Common myeloid progenitor, CD34-positive (primary cell): Measurements from ENCODE around the gene PDIA5.

Experiments
- CTCF ChIA-PET: fragments of 350-600 bp; sonication (Branson Sonifier 250); formaldehyde crosslinking; loops from one replicate; lab custom pipeline; 2021; ENCODE audit warnings: antibody characterized with exemption; lab: Charles Lee
- POLR2A ChIA-PET: fragments of 350-600 bp; sonication (Branson Sonifier 250); formaldehyde crosslinking; loops from one replicate; lab custom pipeline; 2021; ENCODE audit warnings: antibody characterized with exemption; lab: Charles Lee
- DNase-seq, 3 donors: peaks; one replicate each; pipeline versions ENCODE4 v3.0.0 to v3.0.0-alpha.2; 2013
- H3K27ac ChIP-seq, 2 experiments: 1 replicate in 1 of 2; 2 replicates in 1 of 2; pipeline ENCODE4 v1.7.0; 2013; ENCODE audit warnings: inconsistent platforms in 2 of 2, low read length in 2 of 2, mild to moderate bottlenecking in 2 of 2, low read depth in 1 of 2, moderate library complexity in 1 of 2; ENCODE audit not compliant: severe bottlenecking in 2 of 2, insufficient read depth in 1 of 2, poor library complexity in 1 of 2
- H3K27me3 ChIP-seq, 5 experiments: replicated peaks in 2 of 5; 1 replicate in 3 of 5; 2 replicates in 2 of 5; pipeline versions ENCODE4 v1.6.1 to v1.7.0; 2013; ENCODE audit warnings: low read length in 4 of 5, mild to moderate bottlenecking in 2 of 5, moderate library complexity in 2 of 5, inconsistent platforms in 1 of 5; ENCODE audit not compliant: insufficient read depth in 5 of 5, control insufficient read depth in 4 of 5
- H3K36me3 ChIP-seq, 4 experiments: 1 replicate in 2 of 4; 2 replicates in 2 of 4; pipeline versions ENCODE4 v1.6.1 to v1.7.0; 2013; ENCODE audit warnings: low read length in 3 of 4, control low read depth in 1 of 4, mild to moderate bottlenecking in 1 of 4; ENCODE audit not compliant: control insufficient read depth in 4 of 4, insufficient read depth in 4 of 4
- H3K4me1 ChIP-seq, 4 experiments: 1 replicate in 3 of 4; 2 replicates in 1 of 4; pipeline versions ENCODE4 v1.6.1 to v1.7.1; 2013; ENCODE audit warnings: low read length in 3 of 4, mild to moderate bottlenecking in 3 of 4, control low read depth in 1 of 4, inconsistent platforms in 1 of 4, moderate library complexity in 1 of 4; ENCODE audit not compliant: control insufficient read depth in 4 of 4, insufficient read depth in 4 of 4; ENCODE audit errors: control extremely low read depth in 1 of 4
- H3K4me3 ChIP-seq, 7 experiments: 1 replicate in 4 of 7; 2 replicates in 3 of 7; pipeline versions ENCODE4 v1.5.1 to v1.7.0; 2013; ENCODE audit warnings: mild to moderate bottlenecking in 7 of 7, low read length in 6 of 7, moderate library complexity in 6 of 7, inconsistent platforms in 2 of 7, low read depth in 2 of 7, control low read depth in 1 of 7; ENCODE audit not compliant: insufficient read depth in 4 of 7, control insufficient read depth in 1 of 7; ENCODE audit errors: extremely low read depth in 1 of 7
- H3K9me3 ChIP-seq, 5 experiments: 1 replicate in 4 of 5; 2 replicates in 1 of 5; pipeline versions ENCODE4 v1.6.1 to v1.7.1; 2013; ENCODE audit warnings: low read length in 4 of 5, mild to moderate bottlenecking in 2 of 5, inconsistent platforms in 1 of 5, low read depth in 1 of 5, moderate library complexity in 1 of 5; ENCODE audit not compliant: control insufficient read depth in 4 of 5, insufficient read depth in 2 of 5; ENCODE audit errors: control extremely low read depth in 1 of 5
- WGBS: methylation state at CpG from one replicate; pipeline ENCODE4 v1.1.5; 2013; ENCODE audit not compliant: insufficient coverage; 5-methylcytosine and 5-hydroxymethylcytosine counted together

PDIA5 gene

DNA sequence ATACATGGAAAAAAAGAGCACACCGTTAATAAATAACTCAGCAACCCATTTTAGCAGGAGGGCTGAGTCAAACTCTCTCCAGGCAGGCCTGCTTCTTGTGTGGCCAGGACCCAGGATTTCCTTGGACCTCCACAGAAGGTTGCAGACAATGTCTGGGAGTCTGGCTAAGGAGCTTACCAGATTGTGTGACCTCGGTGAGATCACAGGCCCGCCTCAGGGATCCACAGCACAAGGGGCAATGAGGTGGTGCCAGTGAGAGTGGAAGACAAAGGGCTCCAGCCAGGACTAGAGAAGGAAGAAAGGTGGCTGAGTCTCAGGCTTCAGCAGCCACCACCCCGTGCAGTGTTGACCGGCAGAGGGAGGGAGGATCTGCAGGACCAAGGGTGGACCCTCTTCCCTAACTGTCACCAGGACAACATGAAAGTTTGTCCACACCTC, 102.7 kb downstream of the PDIA5 start:
- Histone ChIP-seq H3K27ac (no peak overlapping the region), H3K4me1 (no peaks in the 10 kb centered on the region), H3K36me3 (peaks cover 3 to 16% (median 9%) of the 10 kb centered on the region in 4 experiments), H3K9me3 (peaks cover 0 to 14% (median 0%) of the 10 kb centered on the region in 5 experiments), H3K27me3 (no peaks in the 10 kb centered on the region), H3K4me3 (no peak overlapping the region)
- ChIA-PET POLR2A (no interaction called here), CTCF (interaction anchor here (2.2 kb wide), 1 partner anchor 11 kb away, joined by 6 read pairs; no protein-coding TSS in a partner anchor)
- 93% methylated on average over 3 of the region's 5 CpGs for WGBS
- DNase-seq = no peak

DNA sequence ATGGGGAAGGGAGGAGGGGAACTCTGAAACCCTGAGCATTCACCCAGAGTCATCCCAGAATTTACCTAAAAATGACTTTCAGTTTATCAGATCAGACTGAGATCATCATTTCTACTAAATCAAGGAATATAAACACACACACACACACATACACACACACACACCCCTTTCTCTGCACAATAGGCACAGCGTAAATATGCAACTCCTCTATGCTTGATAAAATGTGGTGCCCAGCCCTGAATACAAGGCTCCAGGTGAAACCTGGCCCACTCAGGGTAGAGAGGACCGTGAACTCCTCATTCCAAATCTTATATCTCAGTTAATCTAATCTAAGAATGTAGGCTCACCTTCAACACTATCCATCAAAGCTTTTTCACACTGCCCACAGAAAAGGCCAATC, 103.1 kb downstream of the PDIA5 start:
- WGBS = 0% methylated on average over 1 of the region's 2 CpGs
- H3K4me3 ChIP-seq = no peak overlapping the region
- H3K27me3 ChIP-seq = no peaks in the 10 kb centered on the region
- H3K9me3 ChIP-seq = peaks cover 0 to 11% (median 0%) of the 10 kb centered on the region in 5 experiments
- POLR2A ChIA-PET = no interaction called here
- H3K27ac ChIP-seq = no peak overlapping the region
- H3K36me3 ChIP-seq = peaks cover 2 to 12% (median 7%) of the 10 kb centered on the region in 4 experiments
- CTCF ChIA-PET = no interaction called here
- no peaks in the 10 kb centered on the region for H3K4me1 ChIP-seq
- no peak for DNase-seq

DNA sequence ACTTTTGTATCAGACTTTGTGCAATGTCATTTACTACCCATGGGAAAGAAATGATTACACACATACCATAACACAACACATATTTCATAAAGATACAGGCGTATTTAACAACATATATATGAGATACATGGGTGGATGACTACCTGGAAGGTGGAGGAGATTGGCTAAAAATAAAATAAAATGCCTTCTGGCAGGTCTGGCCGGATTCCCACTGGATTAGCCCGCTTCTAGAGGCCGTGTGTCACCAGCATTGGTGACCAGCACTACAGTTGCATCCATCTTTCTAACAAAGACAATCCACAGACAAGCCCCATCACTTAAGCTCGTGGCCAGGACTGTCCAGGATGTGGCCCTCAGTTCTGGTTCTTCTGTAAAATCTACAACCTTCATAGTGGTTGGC, 114.0 kb downstream of the PDIA5 start:
- Histone ChIP-seq H3K27me3 (no peaks in the 10 kb centered on the region), H3K27ac (no peak overlapping the region), H3K4me1 (no peaks in the 10 kb centered on the region), H3K36me3 (no peaks in the 10 kb centered on the region), H3K9me3 (peaks cover 0 to 6% (median 0%) of the 10 kb centered on the region in 5 experiments), H3K4me3 (no peak overlapping the region)
- ChIA-PET CTCF (no interaction called here), POLR2A (no interaction called here)
- no peak for DNase-seq
- no CpG with 5 or more reads among the region's 5 CpGs for WGBS

DNA sequence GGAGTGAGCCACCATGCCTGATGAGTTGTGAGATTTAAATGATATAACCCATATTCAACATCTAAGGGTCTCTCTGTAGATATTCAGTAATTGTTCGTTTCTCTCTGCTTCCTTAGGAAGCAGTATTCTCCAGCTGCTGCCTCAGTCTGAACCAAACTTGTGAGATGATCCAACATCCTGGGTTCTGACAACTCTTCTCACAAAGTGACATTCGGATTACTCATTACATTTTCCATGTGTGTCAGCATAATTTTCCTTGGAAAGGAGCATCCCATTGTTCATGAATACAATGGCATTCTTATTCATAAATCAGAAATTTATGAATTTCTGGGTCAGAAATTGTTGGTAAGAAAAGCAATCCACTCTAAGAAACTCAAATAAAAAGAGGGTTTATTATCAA, 119.9 kb downstream of the PDIA5 start:
- no peak overlapping the region for H3K4me3 ChIP-seq
- WGBS = 100% methylated on average over 1 of the region's 2 CpGs

DNA sequence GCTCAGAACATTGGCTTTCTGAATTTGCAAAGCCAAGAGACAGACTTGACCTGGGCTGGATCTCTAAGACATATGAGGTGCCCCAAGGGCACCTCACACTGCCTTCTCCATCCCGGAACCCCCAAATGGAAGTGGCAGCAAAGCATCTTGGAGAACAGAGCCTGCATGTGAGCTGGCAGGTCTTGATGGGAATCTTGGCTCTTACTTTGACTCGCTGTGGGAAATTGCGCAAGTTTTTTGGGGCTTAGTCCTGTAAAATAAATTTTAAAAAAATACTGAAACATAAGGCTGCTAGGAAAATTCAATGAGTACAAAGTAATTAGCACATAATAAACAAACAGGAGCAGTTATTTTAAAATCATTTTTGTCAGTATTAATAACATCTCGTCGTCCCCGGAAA, 121.2 kb downstream of the PDIA5 start:
- no peak for DNase-seq
- H3K4me1 ChIP-seq = no peaks in the 10 kb centered on the region
- no peak overlapping the region for H3K4me3 ChIP-seq
- H3K27me3 ChIP-seq = no peaks in the 10 kb centered on the region
- H3K9me3 ChIP-seq = no peaks in the 10 kb centered on the region
- WGBS = 100% methylated on average over 1 of the region's 6 CpGs
- POLR2A ChIA-PET = no interaction called here
- no peak overlapping the region for H3K27ac ChIP-seq
- CTCF ChIA-PET = no interaction called here
- H3K36me3 ChIP-seq = no peaks in the 10 kb centered on the region

More for the DNA sequence above, 119.9 kb downstream of the PDIA5 start:
- Histone ChIP-seq H3K4me1 (no peaks in the 10 kb centered on the region), H3K27ac (no peak overlapping the region), H3K36me3 (no peaks in the 10 kb centered on the region), H3K27me3 (no peaks in the 10 kb centered on the region), H3K9me3 (peaks cover 0 to 6% (median 0%) of the 10 kb centered on the region in 5 experiments)
- ChIA-PET CTCF (no interaction called here), POLR2A (no interaction called here)
- no peak for DNase-seq

DNA sequence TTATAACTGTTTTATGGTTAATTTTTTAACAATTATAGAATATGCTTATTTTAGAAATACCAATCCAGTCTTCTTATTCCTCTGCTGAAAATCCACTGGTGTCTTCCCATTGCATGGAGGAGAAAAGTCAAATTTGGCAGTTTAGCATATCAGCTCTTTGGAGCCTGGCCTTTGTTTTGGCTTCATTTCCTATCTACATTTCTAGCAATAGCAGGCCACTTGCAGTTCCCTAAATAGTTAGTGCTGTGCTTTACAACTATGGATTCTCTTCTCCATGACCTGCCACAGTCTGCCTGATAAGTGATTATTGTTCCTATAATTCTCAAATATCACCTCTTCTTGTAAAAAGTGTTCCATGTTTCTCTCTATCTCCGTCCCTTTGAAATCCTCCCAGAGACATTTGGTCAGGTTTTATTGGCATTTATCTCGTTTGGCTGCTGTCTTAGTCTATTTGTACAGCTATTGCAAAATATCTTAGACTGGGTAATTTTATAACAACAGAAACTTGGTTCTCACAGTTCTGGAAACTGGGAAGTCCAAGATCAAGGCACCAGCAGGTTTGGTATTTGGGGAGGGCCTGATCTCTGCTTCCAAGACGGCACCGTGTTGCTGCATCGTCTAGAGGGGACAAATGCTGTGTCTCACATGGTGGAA, 126.8 kb downstream of the PDIA5 start:
- H3K27ac ChIP-seq = no peak overlapping the region
- ChIA-PET CTCF (no interaction called here), POLR2A (no interaction called here)
- H3K4me3 ChIP-seq = no peak overlapping the region
- no peaks in the 10 kb centered on the region for H3K4me1 ChIP-seq
- WGBS = 100% methylated on average over 4 of the region's 5 CpGs
- no peaks in the 10 kb centered on the region for H3K36me3 ChIP-seq
- no peaks in the 10 kb centered on the region for H3K27me3 ChIP-seq
- H3K9me3 ChIP-seq = peaks cover 0 to 5% (median 0%) of the 10 kb centered on the region in 5 experiments
- DNase-seq = no peak

DNA sequence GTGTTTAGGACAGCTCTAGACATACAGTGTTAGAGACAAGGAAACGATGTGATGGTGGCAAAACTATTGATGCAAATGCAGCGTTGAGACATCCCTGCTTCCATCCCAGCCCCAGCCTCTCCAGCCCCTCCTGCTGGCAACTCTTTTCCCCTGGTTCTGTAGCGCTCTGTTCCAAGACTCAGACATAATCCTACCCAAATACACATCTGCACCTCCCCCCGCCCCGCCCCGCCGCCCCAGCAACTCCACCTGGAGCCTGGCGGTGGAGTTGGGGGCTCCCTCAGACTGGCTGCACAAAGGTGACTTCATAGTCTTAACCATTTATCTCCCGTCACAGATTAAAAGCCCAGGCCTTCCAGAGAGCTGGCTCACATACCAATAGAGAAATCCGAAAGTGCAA, 127.7 kb downstream of the PDIA5 start:
- Histone ChIP-seq H3K27ac (no peak overlapping the region), H3K36me3 (no peaks in the 10 kb centered on the region), H3K4me1 (no peaks in the 10 kb centered on the region), H3K4me3 (no peak overlapping the region), H3K27me3 (no peaks in the 10 kb centered on the region), H3K9me3 (peaks cover 0 to 5% (median 0%) of the 10 kb centered on the region in 5 experiments)
- POLR2A ChIA-PET = no interaction called here
- peak in 2 of 3 donors; percentile 11 to 14 for DNase-seq
- CTCF ChIA-PET = no interaction called here
- 82% methylated on average over 4 of the region's 10 CpGs for WGBS
